HepG2 (cell line): Measurements from ENCODE around the gene CATSPERE. TPM values are rescaled to one million over a fixed set of nuclear protein-coding genes. Genes with fewer than 3 reads are reported as not detected.

ENCODE experiments used
- ARID3A ChIP-seq: IDR thresholded peaks from 2 replicates; pipeline ENCODE4 v1.6.1; 2012; ENCODE audit warnings: low read depth, low read length, improper control_type of control experiment
- ATRX ChIP-seq: sonication (generic); formaldehyde crosslinking; IDR thresholded peaks from 2 replicates; pipeline ENCODE4 v1.4.0; 2020; ENCODE audit warnings: missing genetic modification reagents, borderline replicate concordance
- CEBPG ChIP-seq: IDR thresholded peaks from 2 replicates; pipeline ENCODE4 v1.6.1; 2016
- GABPA ChIP-seq, 2 experiments: IDR thresholded peaks; 2 replicates each; pipeline ENCODE4 v1.6.1; 2011 to 2016; ENCODE audit warnings: low read depth in 2 of 2, low read length in 1 of 2, missing biosample characterization in 1 of 2, missing genetic modification characterization in 1 of 2
- GFI1 ChIP-seq: sonication (generic); formaldehyde crosslinking; IDR thresholded peaks from 2 replicates; pipeline ENCODE4 v1.5.0; 2020; ENCODE audit warnings: missing genetic modification reagents, mild to moderate bottlenecking, borderline replicate concordance
- GMEB2 ChIP-seq: IDR thresholded peaks from 2 replicates; pipeline ENCODE4 v1.6.1; 2016; ENCODE audit warnings: missing biosample characterization, missing genetic modification reagents, low read depth
- HDAC2 ChIP-seq: sonication (generic); formaldehyde crosslinking; IDR thresholded peaks from 2 replicates; pipeline ENCODE4 v1.4.0; 2020; ENCODE audit warnings: missing genetic modification reagents
- PHF5A ChIP-seq: IDR thresholded peaks from one replicate; pipeline ENCODE4 v1.6.1; 2018; ENCODE audit warnings: low read depth, missing genetic modification reagents; ENCODE audit not compliant: unreplicated experiment
- POGZ ChIP-seq: sonication (generic); formaldehyde crosslinking; IDR thresholded peaks from 2 replicates; pipeline ENCODE4 v1.4.0; 2020; ENCODE audit warnings: mild to moderate bottlenecking, missing genetic modification reagents
- SNAPC4 ChIP-seq: sonication (generic); formaldehyde crosslinking; IDR thresholded peaks from 2 replicates; pipeline ENCODE4 v1.4.0; 2020; ENCODE audit warnings: mild to moderate bottlenecking, missing genetic modification reagents
- TOE1 ChIP-seq: sonication (generic); formaldehyde crosslinking; IDR thresholded peaks from 2 replicates; pipeline ENCODE4 v1.4.0; 2020; ENCODE audit warnings: mild to moderate bottlenecking, missing genetic modification reagents
- U2AF2 ChIP-seq: fragments of 200-400 bp; formaldehyde crosslinking; IDR thresholded peaks from 2 replicates; pipeline ENCODE4 v1.6.1; 2017; ENCODE audit warnings: low read depth, mild to moderate bottlenecking, low read length
- ZFP36L2 ChIP-seq: sonication (generic); formaldehyde crosslinking; IDR thresholded peaks from 2 replicates; pipeline ENCODE4 v1.4.0; 2020; ENCODE audit warnings: missing genetic modification reagents
- ZNF382 ChIP-seq: sonication (generic); formaldehyde crosslinking; IDR thresholded peaks from 2 replicates; pipeline ENCODE4 v1.5.0; 2020; ENCODE audit warnings: missing genetic modification reagents, mild to moderate bottlenecking, borderline replicate concordance
- ZNF577 ChIP-seq: sonication (generic); formaldehyde crosslinking; IDR thresholded peaks from 2 replicates; pipeline ENCODE4 v1.4.0; 2020; ENCODE audit warnings: mild to moderate bottlenecking, low read depth, missing genetic modification reagents, borderline replicate concordance
- polyA plus RNA-seq, 8 experiments: library from polyadenylated mRNA; depleted of rRNA in 3 of 8; stranded (reverse) in 7 of 8; unstranded in 1 of 8; fragments of >200 nt; fragmentation: Illumina TruSeq in 4 of 8; extraction: Trizol in 4 of 8; gene quantifications; 2 replicates each; pipeline versions ENCODE4 v1.2.1 to v1.2.3, GENCODE V29; 2011 to 2016; ENCODE audit warnings: low read depth in 4 of 8, missing spikeins in 1 of 8, mixed read lengths in 1 of 8; ENCODE audit not compliant: insufficient read depth in 1 of 8
- total RNA-seq, 5 experiments: library from RNA; depleted of rRNA; stranded (reverse); fragments of >200 nt; fragmentation: Illumina TruSeq; extraction: Trizol; gene quantifications; 2 replicates each; pipeline ENCODE4 v1.2.3, GENCODE V29; 2016; ENCODE audit warnings: low read depth in 1 of 5
- TF ChIP-seq, protein P1 (sequence below): sonication (generic); formaldehyde crosslinking; IDR thresholded peaks from 2 replicates; pipeline ENCODE4 v1.4.0; 2020; ENCODE audit warnings: mild to moderate bottlenecking, missing genetic modification reagents
- TF ChIP-seq, protein P2 (sequence below): sonication (generic); formaldehyde crosslinking; IDR thresholded peaks from 2 replicates; pipeline ENCODE4 v1.4.0; 2020; ENCODE audit warnings: missing genetic modification reagents

CATSPERE gene
- total and polyA plus RNA-seq, 2 of the 13 experiments (the other 11 are each of a cell fraction or from before 2014, with no cell fraction given) = 0.34 to 0.51 TPM

GRCh38 chr1:244451951-244452795, 8.9 kb upstream of the CATSPERE start (continued):
- TF ChIP-seq U2AF2 (no peak), ZFP36L2 (CRISPR knock-in tag) (no peak), ZNF382 (CRISPR knock-in tag) (no peak), GFI1 (peak; percentile 26; the same call in 1 of the 2 replicates), TOE1 (CRISPR knock-in tag) (no peak), POGZ (CRISPR knock-in tag) (peak; percentile 91), PHF5A (peak; percentile 73), CEBPG (CRISPR knock-in tag) (0 out of 2 replicates have a peak, but pooled peaks have one; percentile 24), GMEB2 (CRISPR knock-in tag) (peak; percentile 96), ARID3A (0 out of 2 replicates have a peak, but pooled peaks have one; percentile 37), ATRX (CRISPR knock-in tag) (no peak), GABPA (IDR thresholded peaks at IDR 0.05; ENCODE audit: low read depth, low read length) (peak; percentile 47; the same call in 1 of the 2 replicates), GABPA (CRISPR knock-in tag; IDR thresholded peaks at IDR 0.05; ENCODE audit: low read depth) (peak; percentile 82), ZNF577 (no peak), SNAPC4 (CRISPR knock-in tag) (no peak), HDAC2 (CRISPR knock-in tag) (peak; percentile 27; the same call in 1 of the 2 replicates)
- TF ChIP-seq, protein P1, sequence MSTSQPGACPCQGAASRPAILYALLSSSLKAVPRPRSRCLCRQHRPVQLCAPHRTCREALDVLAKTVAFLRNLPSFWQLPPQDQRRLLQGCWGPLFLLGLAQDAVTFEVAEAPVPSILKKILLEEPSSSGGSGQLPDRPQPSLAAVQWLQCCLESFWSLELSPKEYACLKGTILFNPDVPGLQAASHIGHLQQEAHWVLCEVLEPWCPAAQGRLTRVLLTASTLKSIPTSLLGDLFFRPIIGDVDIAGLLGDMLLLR = no peak
- TF ChIP-seq, protein P2, sequence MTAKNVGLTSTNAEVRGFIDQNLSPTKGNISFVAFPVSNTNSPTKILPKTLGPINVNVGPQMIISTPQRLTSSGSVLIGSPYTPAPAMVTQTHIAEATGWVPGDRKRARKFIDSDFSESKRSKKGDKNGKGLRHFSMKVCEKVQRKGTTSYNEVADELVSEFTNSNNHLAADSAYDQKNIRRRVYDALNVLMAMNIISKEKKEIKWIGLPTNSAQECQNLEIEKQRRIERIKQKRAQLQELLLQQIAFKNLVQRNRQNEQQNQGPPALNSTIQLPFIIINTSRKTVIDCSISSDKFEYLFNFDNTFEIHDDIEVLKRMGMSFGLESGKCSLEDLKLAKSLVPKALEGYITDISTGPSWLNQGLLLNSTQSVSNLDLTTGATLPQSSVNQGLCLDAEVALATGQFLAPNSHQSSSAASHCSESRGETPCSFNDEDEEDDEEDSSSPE (CRISPR knock-in tag) = peak; percentile 97
